SU-DHL-6 (cell line): ENCODE results near the gene ATP6V0C.

Source experiments
- H2AFZ ChIP-seq: fragments of 200-600 bp; sonication (generic); 2 replicates; pipeline ENCODE4 v1.6.1; 2014; ENCODE audit warnings: low read depth, mild to moderate bottlenecking, moderate library complexity, mixed read lengths, antibody characterized with exemption, low read length; ENCODE audit not compliant: severe bottlenecking
- H3F3A ChIP-seq: fragments of 200-600 bp; shearing (Covaris generic); 2 replicates; pipeline ENCODE4 v1.6.0; 2016; ENCODE audit warnings: antibody characterized with exemption, mild to moderate bottlenecking; ENCODE audit not compliant: insufficient read depth
- H3K27ac ChIP-seq: fragments of 200-600 bp; sonication (generic); 2 replicates; pipeline ENCODE4 v1.5.1; 2016; ENCODE audit warnings: low read depth, mild to moderate bottlenecking, low read length, moderate library complexity, mixed read lengths
- H3K27me3 ChIP-seq: fragments of 200-600 bp; sonication (generic), shearing (Covaris generic); 2 replicates; pipeline ENCODE4 v1.6.0; 2014; ENCODE audit warnings: mild to moderate bottlenecking, low read length
- H3K36me3 ChIP-seq: fragments of 200-600 bp; sonication (generic); 2 replicates; pipeline ENCODE4 v1.6.1; 2014; ENCODE audit warnings: mild to moderate bottlenecking, low read length, mixed read lengths
- H3K4me2 ChIP-seq: fragments of 300-600, 200-600 bp; shearing (Covaris generic), sonication (generic); 2 replicates; pipeline ENCODE4 v1.6.0; 2014; ENCODE audit warnings: low read length, low read depth, mild to moderate bottlenecking; ENCODE audit not compliant: poor library complexity, severe bottlenecking
- H3K4me3 ChIP-seq: fragments of 200-600 bp; sonication (generic); 2 replicates; pipeline ENCODE4 v1.5.1; 2014; ENCODE audit warnings: antibody characterized with exemption, low read length, mild to moderate bottlenecking, mixed read lengths; ENCODE audit not compliant: insufficient read depth, poor library complexity, severe bottlenecking
- H3K79me2 ChIP-seq: fragments of 200-600 bp; sonication (generic); 2 replicates; pipeline ENCODE4 v1.6.1; 2014; ENCODE audit warnings: mild to moderate bottlenecking, low read length, moderate library complexity; ENCODE audit not compliant: insufficient read depth
- H3K9ac ChIP-seq: fragments of 200-600 bp; sonication (generic); 2 replicates; pipeline ENCODE4 v1.7.0; 2014; ENCODE audit warnings: mild to moderate bottlenecking, low read length
- H3K9me2 ChIP-seq: fragments of 200-600 bp; sonication (generic); replicated peaks from 2 replicates; pipeline ENCODE4 v1.6.1; 2014; ENCODE audit warnings: low read length; ENCODE audit not compliant: insufficient read depth
- H3K9me3 ChIP-seq: fragments of 200-600 bp; sonication (generic); 2 replicates; pipeline ENCODE4 v1.6.1; 2014; ENCODE audit warnings: low read length, mixed read lengths; ENCODE audit not compliant: insufficient read depth
- H4K20me1 ChIP-seq: fragments of 200-600 bp; sonication (generic); 2 replicates; pipeline ENCODE4 v1.6.1; 2014; ENCODE audit warnings: low read depth, mild to moderate bottlenecking, antibody characterized with exemption, low read length, moderate library complexity, mixed read lengths
- CTCF ChIP-seq: fragments of 200-600 bp; sonication (generic); IDR thresholded peaks from one replicate; pipeline ENCODE4 v1.5.1; 2017; ENCODE audit warnings: antibody characterized with exemption, mild to moderate bottlenecking, low read length, moderate library complexity; ENCODE audit not compliant: insufficient read depth, poor library complexity, severe bottlenecking
- EZH2phosphoT487 ChIP-seq: fragments of 200-600 bp; sonication (generic), shearing (Covaris generic); conservative IDR thresholded peaks from 2 replicates; pipeline ENCODE4 v1.6.1; 2018; ENCODE audit warnings: mild to moderate bottlenecking, antibody characterized with exemption, low read length, moderate library complexity, mixed read lengths

Gene ATP6V0C

GRCh38 chr16:2497695-2498484 lies 15.9 kb upstream of the ATP6V0C start:
- H3K79me2 ChIP-seq = no peaks in the 10 kb centered on the region
- H3K36me3 ChIP-seq = no peaks in the 10 kb centered on the region
- no peak overlapping the region for H2AFZ ChIP-seq
- H3K27me3 ChIP-seq = no peaks in the 10 kb centered on the region
- H3K9ac ChIP-seq = no peak overlapping the region
- H3F3A ChIP-seq = no peaks in the 10 kb centered on the region
- no peak overlapping the region for H3K4me2 ChIP-seq
- TF ChIP-seq CTCF (no peak), EZH2phosphoT487 (no peak)
- H3K4me3 ChIP-seq = no peak overlapping the region
- no peaks in the 10 kb centered on the region for H3K9me2 ChIP-seq
- H3K27ac ChIP-seq = no peak overlapping the region
- no peaks in the 10 kb centered on the region for H4K20me1 ChIP-seq
- no peaks in the 10 kb centered on the region for H3K9me3 ChIP-seq

GRCh38 chr16:2498531-2499253 lies 15.1 kb upstream of the ATP6V0C start:
- Histone ChIP-seq H3K27me3 (no peaks in the 10 kb centered on the region), H3K79me2 (no peaks in the 10 kb centered on the region), H3K36me3 (no peaks in the 10 kb centered on the region), H3K9ac (no peak overlapping the region), H3F3A (peaks cover 2% of the 10 kb centered on the region; the same call in 1 of the 2 replicates), H3K9me3 (no peaks in the 10 kb centered on the region), H3K27ac (no peak overlapping the region), H3K4me2 (no peak overlapping the region), H4K20me1 (no peaks in the 10 kb centered on the region), H2AFZ (no peak overlapping the region), H3K4me3 (no peak overlapping the region), H3K9me2 (no peaks in the 10 kb centered on the region)
- TF ChIP-seq CTCF (no peak), EZH2phosphoT487 (no peak)

- no peak overlapping the region for H3K27ac ChIP-seq
Measured at GRCh38 chr16:2499454-2499853, 14.3 kb upstream of the ATP6V0C start.

More at GRCh38 chr16:2499454-2499853, 14.3 kb upstream of the ATP6V0C start:
- Histone ChIP-seq H3K9ac (no peak overlapping the region), H3K79me2 (no peaks in the 10 kb centered on the region), H3K9me2 (no peaks in the 10 kb centered on the region), H3F3A (peaks cover 2% of the 10 kb centered on the region; the same call in 1 of the 2 replicates), H4K20me1 (no peaks in the 10 kb centered on the region), H3K9me3 (no peaks in the 10 kb centered on the region), H3K4me3 (no peak overlapping the region), H2AFZ (no peak overlapping the region), H3K27me3 (no peaks in the 10 kb centered on the region), H3K36me3 (no peaks in the 10 kb centered on the region), H3K4me2 (no peak overlapping the region)
- TF ChIP-seq CTCF (no peak), EZH2phosphoT487 (no peak)
